PFSK-1 (cell line): ENCODE measurements around the gene HOXA5.

ENCODE experiments used
- FOXP2 ChIP-seq: optimal IDR thresholded peaks from 2 replicates; pipeline ENCODE3; 2011; ENCODE audit warnings: borderline replicate concordance, control low read depth, inconsistent platforms; ENCODE audit not compliant: insufficient read depth; ENCODE audit errors: extremely low read length, extremely low read depth
- POLR2AphosphoS5 ChIP-seq: IDR thresholded peaks from 2 replicates; pipeline ENCODE4 v1.6.1; 2012; ENCODE audit warnings: low read depth, mild to moderate bottlenecking, control low read depth, low read length, moderate library complexity
- REST ChIP-seq, 2 experiments: IDR thresholded peaks; 2 replicates each; pipeline versions ENCODE4 v1.6.1 to v1.8.0; 2011 to 2012; ENCODE audit warnings: low read depth in 2 of 2, low read length in 2 of 2, control low read depth in 1 of 2, inconsistent platforms in 1 of 2, mild to moderate bottlenecking in 1 of 2, moderate library complexity in 1 of 2; ENCODE audit not compliant: insufficient read depth in 1 of 2
- SIN3A ChIP-seq: IDR thresholded peaks from 2 replicates; pipeline ENCODE4 v1.6.1; 2012; ENCODE audit warnings: mild to moderate bottlenecking, low read length, moderate library complexity, borderline replicate concordance; ENCODE audit not compliant: insufficient read depth
- TAF1 ChIP-seq: IDR thresholded peaks from 2 replicates; pipeline ENCODE4 v1.6.1; 2012; ENCODE audit warnings: low read length, control low read depth, borderline replicate concordance; ENCODE audit not compliant: insufficient read depth

Gene HOXA5

GRCh38 chr7:27167916-27168264, 24.4 kb upstream of the HOXA5 start:
- no peak for TF ChIP-seq TAF1

DNA sequence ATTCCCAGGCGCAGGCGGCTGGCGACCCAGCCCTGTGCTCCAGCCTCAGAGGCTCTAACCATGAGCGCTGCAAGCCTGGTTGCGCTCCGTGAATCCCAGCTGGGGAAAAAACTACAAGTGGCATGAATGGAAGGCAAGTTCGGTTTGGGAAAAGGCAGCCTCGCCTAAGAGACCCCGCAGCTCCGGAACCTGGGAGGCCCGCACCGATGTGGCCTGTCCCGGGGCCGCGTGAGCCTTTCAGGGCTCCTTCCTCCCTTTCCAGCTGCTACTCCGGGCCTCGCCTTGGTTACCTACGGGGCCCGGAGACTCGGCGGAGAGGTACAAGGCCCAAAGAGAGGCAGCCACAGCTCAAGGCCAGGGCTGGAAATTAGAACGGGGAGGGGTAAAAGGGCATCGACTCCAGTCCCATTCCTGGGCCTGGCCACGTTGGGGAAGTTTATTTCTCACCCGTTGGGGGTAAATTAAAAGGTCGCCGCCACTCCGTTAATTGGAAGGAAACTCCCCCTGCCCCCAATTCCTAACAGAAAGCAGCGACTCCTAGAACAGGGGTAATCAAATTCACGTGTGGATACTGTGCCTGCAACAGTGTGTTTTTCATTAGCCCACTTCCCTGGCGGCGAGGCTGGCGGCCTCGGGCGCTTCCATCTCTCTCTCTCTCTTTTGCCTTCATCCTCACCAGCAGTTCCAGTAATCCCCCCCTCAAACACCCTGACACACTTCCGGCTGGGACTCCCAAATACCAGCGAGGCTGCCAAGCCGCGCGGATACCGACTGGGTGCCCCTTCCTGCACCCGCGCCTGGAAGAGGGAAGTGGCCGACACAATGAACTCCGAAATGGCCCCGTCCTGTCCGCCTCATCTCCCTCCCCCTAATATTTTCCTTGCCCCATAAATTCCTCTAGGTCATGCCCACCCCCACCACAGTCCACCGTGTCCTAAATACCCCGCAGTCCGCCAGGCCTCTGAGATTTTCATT, 23.3 kb upstream of the HOXA5 start:
- TF ChIP-seq FOXP2, result no peak
- TF ChIP-seq REST (IDR thresholded peaks at IDR 0.05; ENCODE audit: insufficient read depth in 1 of 2, low read depth in 2 of 2, low read length in 2 of 2), result no peak
- TF ChIP-seq POLR2AphosphoS5, result no peak

DNA sequence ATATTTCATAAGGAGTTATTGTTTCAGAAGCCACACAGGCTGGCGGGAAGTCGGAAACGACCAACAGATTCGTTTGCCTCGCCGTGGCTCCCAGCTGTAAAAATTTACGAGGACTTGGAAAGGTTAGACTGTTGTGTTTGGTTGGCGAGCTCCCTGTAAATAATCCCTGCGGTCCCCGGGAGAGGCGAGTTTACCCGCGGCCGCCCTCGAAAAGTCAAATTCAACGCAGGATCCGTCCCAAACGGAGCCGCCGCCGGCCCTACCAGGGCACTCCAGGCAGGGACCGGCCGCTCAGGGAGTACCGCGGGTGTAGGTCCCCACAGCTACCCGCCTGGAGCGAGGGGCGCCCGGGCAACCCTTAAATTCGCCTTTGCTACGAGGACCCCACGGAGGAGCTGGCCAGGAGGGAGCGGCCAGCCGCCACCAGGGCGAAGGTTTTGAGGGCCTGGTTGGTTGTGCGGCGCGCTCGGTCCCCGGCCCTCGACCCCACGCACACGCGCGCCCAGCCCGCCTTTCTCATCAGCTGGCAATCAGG, 22.6 kb upstream of the HOXA5 start:
- TF ChIP-seq POLR2AphosphoS5, result no peak
- TF ChIP-seq TAF1, result no peak
- TF ChIP-seq FOXP2, result no peak
- no peak for TF ChIP-seq SIN3A
- no peak for TF ChIP-seq REST (IDR thresholded peaks at IDR 0.05; ENCODE audit: insufficient read depth in 1 of 2, low read depth in 2 of 2, low read length in 2 of 2)

- no peak for TF ChIP-seq REST (IDR thresholded peaks at IDR 0.05; ENCODE audit: insufficient read depth in 1 of 2, low read depth in 2 of 2, low read length in 2 of 2)
- TF ChIP-seq TAF1, result no peak
These were observed 21.9 kb upstream of the HOXA5 start, which contains the start of gene HOXA9 for GRCh38 chr7:27165089-27165995. Gene HOXA9, minus strand, starts transcription at chr7:27165537. Its CDS starts 80 bp downstream, at chr7:27165457.

- TF ChIP-seq REST (IDR thresholded peaks at IDR 0.05; ENCODE audit: insufficient read depth in 1 of 2, low read depth in 2 of 2, low read length in 2 of 2) (no peak), FOXP2 (no peak), POLR2AphosphoS5 (no peak), SIN3A (no peak), TAF1 (no peak)
These were observed 21.0 kb upstream of the HOXA5 start for GRCh38 chr7:27164367-27165088.
